Natural killer cell treated with Interleukin-12 subunit alpha and Interleukin-12 subunit beta and Interleukin-15 and Interleukin-18, amount 100 ng/mL, for 72 hours (primary cell): ENCODE data around the gene LRRC75A. TPM values are rescaled to one million over a fixed set of nuclear protein-coding genes. Genes with fewer than 3 reads are reported as not detected.
A peak's percentile ranks its signal among the peaks of the same experiment; 100 is the strongest.
"Not testable (repeated sequence)": the region's sequence is repeated elsewhere in the genome, so short reads cannot be mapped to it uniquely, and the experiment has no call there.

Experiments
- ATAC-seq, 2 donors: fragments of 150-1000 bp; cut with Tn5 transposase in 1 of 2; sonication (Bioruptor Pico), chemical (Tn5 transposase) in 1 of 2; 2 replicates each; pipeline ENCODE4 v1.10.0; 2021
- DNase-seq: peaks from one replicate; pipeline ENCODE4 v3.0.0; 2022; ENCODE audit warnings: low spot score
- H3K27ac Mint-ChIP-seq, 2 donors: 1 replicate in 1 of 2; 2 replicates in 1 of 2; pipeline ENCODE4 v1.8.0; 2022; ENCODE audit warnings: mixed read lengths in 2 of 2, mild to moderate bottlenecking in 1 of 2, moderate library complexity in 1 of 2
- H3K27me3 Mint-ChIP-seq, 2 donors: 1 replicate in 1 of 2; 2 replicates in 1 of 2; pipeline ENCODE4 v1.8.0; 2022; ENCODE audit warnings: mixed read lengths in 2 of 2
- H3K36me3 Mint-ChIP-seq: one replicate; pipeline ENCODE4 v1.8.0; 2022; ENCODE audit warnings: mixed read lengths
- H3K4me1 Mint-ChIP-seq, 2 donors: 1 replicate in 1 of 2; 2 replicates in 1 of 2; pipeline ENCODE4 v1.8.0; 2022; ENCODE audit warnings: low read depth in 2 of 2, mixed read lengths in 2 of 2, mild to moderate bottlenecking in 1 of 2
- H3K4me3 Mint-ChIP-seq: one replicate; pipeline ENCODE4 v1.8.0; 2022; ENCODE audit warnings: mixed read lengths
- H3K9me3 Mint-ChIP-seq: 2 replicates; pipeline ENCODE4 v1.8.0; 2022; ENCODE audit warnings: mixed read lengths
- total RNA-seq, 2 donors: library from RNA; stranded (reverse); gene quantifications; one replicate each; pipeline ENCODE4 v1.2.3, GENCODE V29; 2022

LRRC75A gene
- total RNA-seq, 2 donors from 2014 or later = 1.9 to 2.6 TPM

DNA sequence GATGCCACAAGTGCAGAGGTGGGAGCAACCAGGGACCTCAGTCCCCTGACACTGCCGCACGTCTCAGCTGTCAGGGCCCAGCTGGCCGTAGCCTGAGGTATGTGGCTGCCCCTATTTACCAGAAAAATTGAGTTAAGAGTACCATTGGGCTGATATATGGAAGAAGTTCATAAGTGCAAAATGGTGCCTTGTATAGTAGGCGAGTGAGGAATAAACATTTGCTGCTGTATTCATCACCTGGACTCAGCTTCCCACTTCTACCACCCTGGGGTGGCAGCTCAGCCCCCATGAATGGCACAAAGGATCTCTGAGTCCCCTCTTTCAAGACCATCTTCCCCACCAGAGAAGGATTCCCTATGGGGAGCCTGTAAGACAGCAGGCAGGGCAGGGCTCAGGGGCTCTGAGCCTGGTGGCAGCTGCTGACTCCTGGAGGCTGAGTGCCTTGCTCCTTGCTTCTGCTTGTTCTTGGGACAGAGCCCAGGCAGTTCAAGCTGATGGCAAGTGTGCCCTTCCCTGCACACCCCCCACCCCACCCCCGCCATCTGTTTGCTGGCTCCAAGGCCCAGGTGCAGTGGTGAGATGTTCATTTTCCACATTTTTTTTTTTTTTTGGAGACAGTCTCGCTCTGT is 47.6 kb downstream of the LRRC75A start:
- Mint-ChIP-seq H3K4me3 (no peak overlapping the region), H3K9me3 (no peaks in the 10 kb centered on the region), H3K36me3 (peaks cover 28% of the 10 kb centered on the region), H3K27ac (peak overlapping the region in 1 of 2 donors; percentile 35), H3K27me3 (no peaks in the 10 kb centered on the region), H3K4me1 (peaks cover 34 to 43% of the 10 kb centered on the region in 2 donors)
- ATAC-seq (no peak), DNase-seq (no peak)

DNA sequence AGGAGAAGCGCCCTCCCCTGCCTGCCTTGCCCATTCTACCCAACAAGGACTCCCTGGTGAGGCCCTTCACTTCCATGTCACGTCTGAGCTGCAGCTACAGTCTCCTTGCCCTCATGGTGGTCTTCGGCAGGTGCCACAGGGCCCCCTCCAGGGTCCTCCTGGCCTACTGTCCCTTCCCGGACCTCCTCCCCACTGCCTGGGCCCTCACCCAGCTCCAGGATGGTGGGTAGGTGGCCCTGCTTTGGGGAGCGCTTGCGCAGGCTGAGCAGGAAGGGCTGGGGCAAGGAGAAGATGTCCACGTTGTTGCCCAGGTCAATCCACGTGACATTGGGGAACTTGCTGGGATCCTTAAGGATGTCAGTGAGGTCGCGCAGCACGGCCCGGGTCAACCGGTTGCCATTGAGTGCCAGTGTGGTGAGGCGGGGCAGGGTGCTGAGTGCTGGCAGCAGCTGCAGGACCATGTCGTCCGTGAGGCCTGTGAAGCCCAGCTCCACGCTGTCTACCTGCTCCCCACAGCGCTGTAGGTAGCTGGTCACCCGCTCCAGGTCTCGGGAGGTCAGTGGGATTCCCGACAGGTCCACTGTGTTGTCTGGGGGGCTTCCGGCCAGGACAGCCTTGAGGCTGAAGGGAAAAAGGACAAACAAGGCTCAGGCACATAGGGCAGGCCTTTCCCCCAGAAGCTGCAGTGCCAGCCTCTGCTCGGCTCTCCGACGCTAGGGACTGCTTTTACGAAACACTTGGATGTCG is 48.3 kb downstream of the LRRC75A start:
- H3K4me1 Mint-ChIP-seq = peaks cover 37 to 46% of the 10 kb centered on the region in 2 donors

DNA sequence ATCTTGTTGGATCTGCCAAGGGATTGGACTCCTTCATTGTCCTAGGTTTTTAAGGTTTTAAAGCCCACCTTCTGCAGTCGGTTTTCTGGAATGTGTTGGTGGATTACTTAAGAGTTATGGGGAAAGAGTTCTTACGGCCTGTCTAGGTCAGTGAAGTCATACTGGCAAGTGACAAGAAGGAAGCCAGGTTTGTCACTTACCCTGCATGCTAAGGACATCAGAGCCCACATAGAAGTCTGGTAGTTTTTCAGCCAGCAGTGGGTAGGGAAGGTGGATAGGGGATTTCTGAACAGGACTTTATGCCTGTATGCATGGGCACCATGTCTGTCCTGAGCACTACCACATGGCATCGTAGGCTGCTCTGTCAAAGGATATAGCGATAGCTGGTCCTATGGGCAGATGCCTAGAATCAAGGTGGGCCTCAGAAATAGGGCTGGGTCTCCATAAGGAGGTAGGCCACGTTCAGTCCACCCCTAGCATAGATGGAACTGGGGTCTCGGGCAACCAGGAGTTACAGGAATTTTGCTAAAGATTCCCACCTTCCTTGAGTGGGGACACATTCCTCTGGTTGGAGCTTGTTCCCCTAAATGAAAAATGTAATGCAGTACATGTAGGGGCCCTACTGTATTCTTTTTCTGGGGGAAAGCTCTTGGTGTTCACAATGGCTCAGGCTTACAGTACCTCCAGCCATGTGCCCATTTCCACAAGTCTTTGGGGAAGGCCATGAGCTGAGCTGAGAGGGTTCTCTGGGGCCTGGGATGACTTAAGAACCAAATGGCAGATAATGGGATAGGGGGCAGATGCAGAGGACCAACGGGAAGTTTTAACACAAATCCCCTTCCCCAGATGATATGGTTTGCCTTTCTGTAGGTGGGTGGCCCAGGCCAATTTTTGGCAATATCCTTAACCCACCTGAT is 49.1 kb downstream of the LRRC75A start:
- Mint-ChIP-seq H3K27me3 (no peaks in the 10 kb centered on the region), H3K36me3 (peaks cover 29% of the 10 kb centered on the region), H3K4me1 (peaks cover 44 to 50% of the 10 kb centered on the region in 2 donors), H3K27ac (peak overlapping the region; percentile 80 to 97), H3K4me3 (peak overlapping the region; percentile 94), H3K9me3 (no peaks in the 10 kb centered on the region)
- DNase-seq = no peak
- no peak for ATAC-seq

More for the DNA sequence above, 48.3 kb downstream of the LRRC75A start:
- no peak for ATAC-seq
- peaks cover 29% of the 10 kb centered on the region for H3K36me3 Mint-ChIP-seq
- no peaks in the 10 kb centered on the region for H3K9me3 Mint-ChIP-seq
- H3K27me3 Mint-ChIP-seq = no peaks in the 10 kb centered on the region
- peak overlapping the region in 1 of 2 donors; percentile 97 for H3K27ac Mint-ChIP-seq
- no peak overlapping the region for H3K4me3 Mint-ChIP-seq
- DNase-seq = no peak

DNA sequence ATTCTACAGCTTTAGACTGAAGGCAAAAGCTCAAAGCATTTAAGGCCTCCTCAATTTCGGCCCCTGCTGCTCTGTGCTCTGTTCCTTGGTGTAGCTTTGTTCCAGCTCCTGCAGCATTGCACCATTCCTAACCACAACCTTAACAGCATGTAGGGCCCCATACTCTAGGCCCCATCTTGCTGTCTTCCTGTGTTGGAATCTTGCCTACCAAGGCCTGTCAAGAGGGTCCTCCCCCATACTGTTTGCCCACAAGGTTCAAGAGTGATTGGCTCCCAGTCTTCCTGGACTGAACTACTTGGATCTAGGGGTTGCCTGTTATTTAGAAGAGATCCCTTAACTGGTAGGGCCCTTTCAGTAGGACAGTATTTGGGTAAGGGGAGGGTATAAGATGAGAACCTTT is 49.9 kb downstream of the LRRC75A start:
- ATAC-seq = no peak
- Mint-ChIP-seq H3K9me3 (no peaks in the 10 kb centered on the region), H3K4me1 (peaks cover 47 to 51% of the 10 kb centered on the region in 2 donors), H3K36me3 (peaks cover 29% of the 10 kb centered on the region), H3K4me3 (peak overlapping the region; percentile 94), H3K27me3 (no peaks in the 10 kb centered on the region), H3K27ac (peak overlapping the region; percentile 80 to 97)
- DNase-seq = no peak

DNA sequence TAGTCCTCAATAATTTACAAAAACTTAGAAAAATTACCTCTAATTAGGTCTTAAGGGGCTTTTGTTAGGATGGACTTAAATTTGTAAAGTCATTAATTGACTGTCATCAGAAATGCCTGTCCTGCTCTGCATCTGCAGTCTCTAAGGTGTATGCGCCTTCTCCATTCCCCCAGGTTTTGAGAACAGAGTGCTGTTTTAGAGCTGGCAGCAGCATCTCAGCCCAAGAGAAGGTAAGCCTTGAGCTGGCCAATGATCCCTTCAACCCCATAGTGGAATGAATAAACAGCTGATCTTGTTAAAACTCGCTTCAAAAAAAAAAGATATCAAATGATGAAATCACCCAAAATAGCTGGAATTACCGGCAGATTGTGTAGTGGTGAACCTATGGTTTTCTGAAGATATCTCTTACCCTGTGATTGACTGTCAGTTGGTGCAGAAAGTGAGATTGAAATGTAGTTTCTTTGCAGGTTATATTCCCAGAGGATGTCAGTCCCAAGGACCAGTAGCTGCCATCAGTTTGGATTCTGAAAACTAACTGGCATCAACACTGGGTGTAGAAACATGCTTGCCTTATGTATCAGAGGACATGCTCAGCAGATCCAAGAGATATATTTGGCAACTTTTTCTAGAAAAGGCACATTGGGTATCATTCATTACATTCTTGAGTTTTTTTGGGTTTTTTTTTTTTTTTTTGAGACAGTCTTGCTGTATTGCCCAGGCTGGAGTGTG is 50.9 kb downstream of the LRRC75A start:
- Mint-ChIP-seq H3K36me3 (peaks cover 29% of the 10 kb centered on the region), H3K27ac (peak overlapping the region; percentile 95 to 97), H3K27me3 (no peaks in the 10 kb centered on the region), H3K4me3 (peak overlapping the region; percentile 94), H3K4me1 (peaks cover 49 to 51% of the 10 kb centered on the region in 2 donors), H3K9me3 (no peaks in the 10 kb centered on the region)
- ATAC-seq = no peak
- DNase-seq = no peak

DNA sequence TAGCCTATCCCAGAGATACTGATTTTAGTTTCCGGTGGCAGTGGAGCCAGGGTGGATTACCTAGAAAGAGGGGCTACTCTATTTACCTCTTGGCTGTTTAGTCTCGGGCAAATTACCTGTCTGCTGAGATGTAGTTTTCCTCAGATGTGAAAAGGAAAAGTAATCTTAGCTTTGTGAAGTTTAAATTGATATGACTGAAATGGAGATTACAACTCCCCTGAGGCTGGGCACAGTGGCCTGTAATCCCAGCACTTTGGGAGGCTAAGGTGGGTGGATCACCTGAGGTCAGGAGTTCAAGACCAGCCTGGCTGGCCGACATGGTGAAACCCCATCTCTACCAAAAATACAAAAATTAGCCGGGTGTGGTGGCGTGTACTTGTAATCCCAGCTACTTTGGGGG is 51.6 kb downstream of the LRRC75A start:
- DNase-seq, H3K27me3 Mint-ChIP-seq, H3K9me3 Mint-ChIP-seq, ATAC-seq: not testable (repeated sequence)
- Mint-ChIP-seq H3K27ac (peak overlapping the region; percentile 95 to 97), H3K36me3 (peaks cover 29% of the 10 kb centered on the region), H3K4me3 (peak overlapping the region; percentile 94), H3K4me1 (peaks cover 53 to 57% of the 10 kb centered on the region in 2 donors)

DNA sequence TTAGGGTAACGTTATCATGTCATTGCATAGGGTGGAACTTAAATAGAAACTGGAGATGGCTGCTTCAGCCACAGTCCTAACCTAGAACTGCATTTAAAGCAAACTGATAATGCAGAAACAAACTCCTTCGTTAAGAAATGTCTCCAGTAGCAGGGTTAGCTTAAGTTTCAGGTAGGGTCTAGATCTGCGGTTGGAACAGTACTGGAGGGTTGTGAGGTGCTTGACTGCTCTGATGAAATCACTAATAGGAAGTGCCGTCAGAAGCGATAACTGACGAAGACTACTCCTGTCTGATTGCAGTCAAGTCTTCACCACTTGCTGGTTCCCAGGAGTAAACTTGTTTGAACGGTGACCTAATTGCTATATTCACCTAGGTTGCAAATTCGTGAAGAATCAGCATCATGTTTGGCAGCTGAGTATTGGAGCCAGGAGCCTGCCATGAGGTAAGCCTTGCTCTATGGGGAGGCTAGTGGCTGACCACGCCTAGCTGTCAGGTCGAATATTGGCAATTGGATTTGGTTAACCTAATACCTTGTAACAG is 52.1 kb downstream of the LRRC75A start:
- Mint-ChIP-seq H3K4me3 (peak overlapping the region; percentile 94), H3K27ac (peak overlapping the region; percentile 95 to 97), H3K4me1 (peaks cover 57 to 58% of the 10 kb centered on the region in 2 donors), H3K9me3 (no peaks in the 10 kb centered on the region), H3K36me3 (peaks cover 29% of the 10 kb centered on the region), H3K27me3 (no peaks in the 10 kb centered on the region)
- no peak for DNase-seq
- peak in 1 of 2 donors; percentile 10 for ATAC-seq

DNA sequence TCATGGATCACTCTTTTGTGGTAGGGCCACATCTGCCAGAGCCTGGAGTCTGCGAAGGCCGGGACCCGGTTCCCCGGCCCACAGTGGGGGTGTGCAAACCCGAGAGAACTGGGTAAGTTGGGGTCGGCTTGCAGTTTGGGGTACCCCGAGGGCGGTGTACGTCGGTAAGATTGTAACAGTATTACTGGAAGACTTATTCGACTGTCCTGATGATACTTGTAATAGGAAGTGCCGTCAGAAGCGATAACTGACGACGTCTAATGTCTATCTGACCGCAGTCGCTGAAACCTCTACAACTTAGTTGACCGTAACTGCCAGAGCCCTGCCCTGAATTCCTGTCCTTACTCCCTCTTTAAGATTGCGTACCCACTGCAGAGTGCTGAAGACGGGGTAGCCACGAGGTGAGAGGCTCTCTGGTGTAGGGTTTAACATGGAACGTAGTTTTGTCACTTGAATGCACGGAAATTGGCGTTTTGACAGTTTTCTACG is 52.6 kb downstream of the LRRC75A start:
- peak overlapping the region; percentile 95 to 97 for H3K27ac Mint-ChIP-seq
- ATAC-seq (peak; percentile 26 to 31), DNase-seq (no peak)
- peaks cover 57 to 58% of the 10 kb centered on the region in 2 donors for H3K4me1 Mint-ChIP-seq
- peak overlapping the region; percentile 94 for H3K4me3 Mint-ChIP-seq
- H3K36me3 Mint-ChIP-seq = peaks cover 29% of the 10 kb centered on the region
- no peaks in the 10 kb centered on the region for H3K27me3 Mint-ChIP-seq
- H3K9me3 Mint-ChIP-seq = no peaks in the 10 kb centered on the region

DNA sequence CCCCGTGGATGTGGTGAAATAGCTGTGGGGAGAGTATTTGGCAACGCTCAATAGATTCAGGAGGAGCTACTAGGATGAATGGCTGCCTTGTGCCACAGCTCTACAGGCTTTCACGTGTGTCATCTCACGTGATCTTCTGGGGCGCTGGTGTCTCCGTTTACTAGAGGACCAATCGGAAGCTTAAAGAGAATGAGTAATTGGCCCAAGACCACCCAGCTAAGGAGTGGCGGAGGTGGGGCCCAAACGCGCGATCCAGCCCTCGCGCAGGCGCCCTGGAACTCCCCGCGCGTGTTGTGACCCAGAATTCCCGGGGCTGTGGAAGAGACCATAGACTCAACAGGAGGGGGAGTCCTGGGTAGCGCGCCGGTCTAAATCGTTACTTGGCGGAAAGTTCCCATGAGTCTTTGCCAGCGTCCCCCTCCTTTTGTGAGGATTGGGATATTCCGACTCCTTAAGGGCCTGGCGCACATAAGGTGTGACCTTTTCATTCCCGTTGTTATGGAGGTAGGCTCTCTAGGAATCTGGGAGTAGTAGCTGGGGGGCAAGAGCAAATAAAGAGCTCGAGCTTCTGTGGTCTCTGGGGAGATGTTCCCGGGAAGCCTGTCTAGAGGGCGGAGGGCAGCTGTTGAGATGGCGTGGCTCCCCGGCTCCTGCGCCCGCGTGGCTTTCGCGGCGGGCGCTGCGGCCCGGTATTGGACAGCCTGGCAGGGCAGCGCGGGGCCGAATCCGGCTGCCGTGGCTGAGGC is 53.3 kb downstream of the LRRC75A start:
- peak; percentile 97 for DNase-seq
- peak; percentile 89 to 93 for ATAC-seq
- peak overlapping the region; percentile 94 for H3K4me3 Mint-ChIP-seq
- peaks cover 29% of the 10 kb centered on the region for H3K36me3 Mint-ChIP-seq
- no peaks in the 10 kb centered on the region for H3K27me3 Mint-ChIP-seq
- no peaks in the 10 kb centered on the region for H3K9me3 Mint-ChIP-seq
- peaks cover 57 to 58% of the 10 kb centered on the region in 2 donors for H3K4me1 Mint-ChIP-seq
- H3K27ac Mint-ChIP-seq = peak overlapping the region; percentile 95 to 97

DNA sequence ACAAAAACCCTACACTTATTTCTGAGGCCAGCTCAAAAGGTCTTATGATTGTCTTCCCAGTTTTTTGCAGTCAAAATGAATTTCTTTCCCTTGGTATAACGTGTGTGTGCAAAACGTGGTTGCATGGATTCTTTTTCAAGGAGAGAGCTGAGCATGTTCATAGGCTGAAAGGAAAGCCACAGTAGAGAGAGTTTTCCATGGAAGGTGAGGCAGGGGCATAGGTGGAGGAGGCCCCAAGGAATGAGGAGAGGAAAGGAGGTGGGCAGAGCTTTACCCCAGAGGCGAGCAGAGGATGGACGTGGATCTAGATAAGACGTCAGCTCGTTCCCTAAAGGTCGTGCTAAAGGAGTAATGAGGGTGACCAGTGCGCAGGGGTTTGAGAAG is 53.8 kb downstream of the LRRC75A start:
- Mint-ChIP-seq H3K27me3 (no peaks in the 10 kb centered on the region), H3K27ac (peak overlapping the region; percentile 95 to 97), H3K36me3 (peaks cover 29% of the 10 kb centered on the region), H3K4me1 (peaks cover 57 to 58% of the 10 kb centered on the region in 2 donors), H3K4me3 (peak overlapping the region; percentile 94), H3K9me3 (no peaks in the 10 kb centered on the region)
- ATAC-seq (no peak), DNase-seq (no peak)

DNA sequence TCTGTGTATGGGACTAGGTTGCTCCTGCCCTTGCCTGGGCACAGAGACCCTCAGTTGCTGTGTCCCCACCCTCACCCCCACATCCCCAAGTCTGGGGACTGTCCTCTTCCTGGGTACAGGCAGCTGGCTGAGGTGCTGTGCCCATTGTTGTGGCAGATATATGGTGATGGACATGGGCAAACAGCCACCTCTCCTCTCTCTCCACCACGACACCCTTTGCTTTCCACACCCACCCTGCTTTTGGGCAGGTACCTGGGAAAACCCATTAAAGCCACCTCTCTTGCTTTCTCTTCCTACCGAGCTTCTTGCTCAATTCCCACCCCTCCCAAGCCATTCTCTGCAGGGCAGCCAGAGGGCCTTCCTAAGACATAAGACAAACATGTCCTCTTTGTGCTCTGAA is 54.9 kb downstream of the LRRC75A start:
- H3K36me3 Mint-ChIP-seq = peaks cover 24% of the 10 kb centered on the region
- H3K4me1 Mint-ChIP-seq = peaks cover 46 to 47% of the 10 kb centered on the region in 2 donors

More for the DNA sequence above, 54.9 kb downstream of the LRRC75A start:
- ATAC-seq (no peak), DNase-seq (no peak)
- H3K27me3 Mint-ChIP-seq = no peaks in the 10 kb centered on the region
- peak overlapping the region; percentile 17 for H3K4me3 Mint-ChIP-seq
- no peaks in the 10 kb centered on the region for H3K9me3 Mint-ChIP-seq
- peak overlapping the region; percentile 95 to 97 for H3K27ac Mint-ChIP-seq
